K562 (cell line): ENCODE data around the gene MYOZ2. TPM values are rescaled to one million over a fixed set of nuclear protein-coding genes. Genes with fewer than 3 reads are reported as not detected.

Experiments
- C11orf30 ChIP-seq: fragments of 450-650 bp; IDR thresholded peaks from 2 replicates; pipeline ENCODE4 v1.6.1; 2016; ENCODE audit warnings: low read depth, mild to moderate bottlenecking
- CBFA2T3 ChIP-seq: fragments of 450-650 bp; IDR thresholded peaks from 2 replicates; pipeline ENCODE4 v1.6.1; 2017
- CREB1 ChIP-seq, 2 experiments: sonication (generic) in 1 of 2; formaldehyde crosslinking in 1 of 2; IDR thresholded peaks; 2 replicates each; pipeline versions ENCODE4 v1.6.1 to v1.8.0; 2012 to 2022; ENCODE audit warnings: inconsistent platforms in 1 of 2, mild to moderate bottlenecking in 1 of 2, missing genetic modification reagents in 1 of 2, moderate library complexity in 1 of 2
- E2F5 ChIP-seq: sonication (generic); formaldehyde crosslinking; IDR thresholded peaks from 2 replicates; pipeline ENCODE4 v1.8.0; 2022; ENCODE audit warnings: mild to moderate bottlenecking, missing genetic modification reagents
- HNRNPK ChIP-seq: fragments of 200-400 bp; formaldehyde crosslinking; IDR thresholded peaks from one replicate; pipeline ENCODE4 v1.6.1; 2018; ENCODE audit warnings: mild to moderate bottlenecking, low read depth, low read length; ENCODE audit not compliant: poor library complexity, severe bottlenecking
- JUND ChIP-seq, 2 experiments: IDR thresholded peaks; 2 replicates in 1 of 2; 3 replicates in 1 of 2; pipeline ENCODE4 v1.6.1; 2011; ENCODE audit warnings: borderline replicate concordance in 2 of 2, low read depth in 2 of 2, low read length in 2 of 2, improper control_type of control experiment in 1 of 2, missing biosample characterization in 1 of 2, missing genetic modification characterization in 1 of 2, missing genetic modification reagents in 1 of 2
- MECOM ChIP-seq: fragments of 250-450 bp; sonication (Bioruptor Pico); IDR thresholded peaks from 2 replicates; pipeline ENCODE4 v1.8.0; 2022; ENCODE audit warnings: inconsistent platforms
- OTX1 ChIP-seq: fragments of 450-650 bp; formaldehyde crosslinking; IDR thresholded peaks from 2 replicates; pipeline ENCODE4 v1.4.0; 2022; ENCODE audit warnings: mild to moderate bottlenecking
- PTBP1 ChIP-seq: fragments of 200-400 bp; formaldehyde crosslinking; IDR thresholded peaks from 2 replicates; pipeline ENCODE4 v1.6.1; 2017; ENCODE audit warnings: low read depth, low read length
- SAP30 ChIP-seq: fragments of 200-600 bp; sonication (generic); IDR thresholded peaks from 2 replicates; pipeline ENCODE4 v1.6.1; 2012; ENCODE audit warnings: borderline replicate concordance, low read depth, mild to moderate bottlenecking, moderate library complexity, low read length, control low read depth, inconsistent platforms; ENCODE audit not compliant: insufficient read depth, poor library complexity, severe bottlenecking
- SMARCE1 ChIP-seq: fragments of 450-650 bp; IDR thresholded peaks from 2 replicates; pipeline ENCODE4 v1.7.1; 2016; ENCODE audit warnings: mild to moderate bottlenecking
- TAF7 ChIP-seq: fragments of 450-650 bp; IDR thresholded peaks from 2 replicates; pipeline ENCODE4 v1.6.1; 2016; ENCODE audit warnings: missing genetic modification characterization, missing compliant biosample characterization
- ZNF764 ChIP-seq: fragments of 250-450 bp; sonication (Bioruptor Pico); IDR thresholded peaks from 2 replicates; pipeline ENCODE4 v1.4.0; 2020; ENCODE audit warnings: low read depth, mild to moderate bottlenecking, moderate library complexity
- ZNF79 ChIP-seq: fragments of 250-450 bp; sonication (Bioruptor Pico); IDR thresholded peaks from 2 replicates; pipeline ENCODE4 v1.4.0; 2020; ENCODE audit warnings: low read depth, mild to moderate bottlenecking, moderate library complexity
- polyA plus RNA-seq, 8 experiments: library from polyadenylated mRNA; depleted of rRNA in 4 of 8; stranded (reverse) in 5 of 8; unstranded in 3 of 8; fragments of >200 nt; fragmentation: Nextera tagmentation in 2 of 8; fragmentation: Illumina TruSeq in 1 of 8; extraction: Ambion mirVana in 2 of 8; extraction: Trizol in 1 of 8; gene quantifications; 2 replicates each; pipeline versions ENCODE4 v1.2.1 to v1.2.3, GENCODE V29; 2011 to 2014; ENCODE audit warnings: inconsistent platforms in 1 of 8, missing spikeins in 1 of 8
- total RNA-seq, 7 experiments: library from RNA; depleted of rRNA in 6 of 7; stranded (reverse); fragments of >200 nt in 6 of 7; fragmentation: Illumina TruSeq in 2 of 7; extraction: Trizol in 2 of 7; gene quantifications; 2 replicates each; pipeline versions ENCODE4 v1.2.1 to v1.2.3, GENCODE V29; 2011 to 2021; ENCODE audit warnings: low replicate concordance in 1 of 7
- TF ChIP-seq, protein P1 (sequence below): fragments of 200-600 bp; sonication (generic); IDR thresholded peaks from one replicate; pipeline ENCODE4 v1.6.1; 2012; ENCODE audit warnings: mild to moderate bottlenecking, low read depth, low read length, inconsistent platforms
- TF ChIP-seq, protein P2 (sequence below): sonication (generic); formaldehyde crosslinking; IDR thresholded peaks from 2 replicates; pipeline ENCODE4 v1.8.0; 2022; ENCODE audit warnings: missing genetic modification reagents, mild to moderate bottlenecking, borderline replicate concordance

The MYOZ2 gene
- total and polyA plus RNA-seq, 9 of the 15 experiments (the other 6 are each of a cell fraction or from before 2014, with no cell fraction given), result not detected

DNA sequence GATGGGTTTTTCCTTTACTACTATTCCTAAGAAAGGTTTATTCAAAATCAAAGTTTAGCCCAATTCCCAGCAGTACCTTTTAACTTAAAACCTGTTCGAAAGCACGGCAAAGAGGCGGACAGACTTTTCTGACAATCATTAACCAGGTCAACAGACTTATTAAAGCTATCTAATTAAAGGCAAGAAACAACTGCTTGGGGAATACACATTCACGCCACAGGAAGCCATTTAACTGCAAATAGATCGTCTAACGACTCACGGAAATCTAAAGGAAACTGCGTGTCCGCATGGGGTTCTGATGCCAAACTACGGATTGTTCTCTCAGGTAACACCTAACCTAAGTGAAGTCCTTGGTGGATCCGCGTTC, 76.2 kb downstream of the MYOZ2 start (continued):
- TF ChIP-seq, protein P1, sequence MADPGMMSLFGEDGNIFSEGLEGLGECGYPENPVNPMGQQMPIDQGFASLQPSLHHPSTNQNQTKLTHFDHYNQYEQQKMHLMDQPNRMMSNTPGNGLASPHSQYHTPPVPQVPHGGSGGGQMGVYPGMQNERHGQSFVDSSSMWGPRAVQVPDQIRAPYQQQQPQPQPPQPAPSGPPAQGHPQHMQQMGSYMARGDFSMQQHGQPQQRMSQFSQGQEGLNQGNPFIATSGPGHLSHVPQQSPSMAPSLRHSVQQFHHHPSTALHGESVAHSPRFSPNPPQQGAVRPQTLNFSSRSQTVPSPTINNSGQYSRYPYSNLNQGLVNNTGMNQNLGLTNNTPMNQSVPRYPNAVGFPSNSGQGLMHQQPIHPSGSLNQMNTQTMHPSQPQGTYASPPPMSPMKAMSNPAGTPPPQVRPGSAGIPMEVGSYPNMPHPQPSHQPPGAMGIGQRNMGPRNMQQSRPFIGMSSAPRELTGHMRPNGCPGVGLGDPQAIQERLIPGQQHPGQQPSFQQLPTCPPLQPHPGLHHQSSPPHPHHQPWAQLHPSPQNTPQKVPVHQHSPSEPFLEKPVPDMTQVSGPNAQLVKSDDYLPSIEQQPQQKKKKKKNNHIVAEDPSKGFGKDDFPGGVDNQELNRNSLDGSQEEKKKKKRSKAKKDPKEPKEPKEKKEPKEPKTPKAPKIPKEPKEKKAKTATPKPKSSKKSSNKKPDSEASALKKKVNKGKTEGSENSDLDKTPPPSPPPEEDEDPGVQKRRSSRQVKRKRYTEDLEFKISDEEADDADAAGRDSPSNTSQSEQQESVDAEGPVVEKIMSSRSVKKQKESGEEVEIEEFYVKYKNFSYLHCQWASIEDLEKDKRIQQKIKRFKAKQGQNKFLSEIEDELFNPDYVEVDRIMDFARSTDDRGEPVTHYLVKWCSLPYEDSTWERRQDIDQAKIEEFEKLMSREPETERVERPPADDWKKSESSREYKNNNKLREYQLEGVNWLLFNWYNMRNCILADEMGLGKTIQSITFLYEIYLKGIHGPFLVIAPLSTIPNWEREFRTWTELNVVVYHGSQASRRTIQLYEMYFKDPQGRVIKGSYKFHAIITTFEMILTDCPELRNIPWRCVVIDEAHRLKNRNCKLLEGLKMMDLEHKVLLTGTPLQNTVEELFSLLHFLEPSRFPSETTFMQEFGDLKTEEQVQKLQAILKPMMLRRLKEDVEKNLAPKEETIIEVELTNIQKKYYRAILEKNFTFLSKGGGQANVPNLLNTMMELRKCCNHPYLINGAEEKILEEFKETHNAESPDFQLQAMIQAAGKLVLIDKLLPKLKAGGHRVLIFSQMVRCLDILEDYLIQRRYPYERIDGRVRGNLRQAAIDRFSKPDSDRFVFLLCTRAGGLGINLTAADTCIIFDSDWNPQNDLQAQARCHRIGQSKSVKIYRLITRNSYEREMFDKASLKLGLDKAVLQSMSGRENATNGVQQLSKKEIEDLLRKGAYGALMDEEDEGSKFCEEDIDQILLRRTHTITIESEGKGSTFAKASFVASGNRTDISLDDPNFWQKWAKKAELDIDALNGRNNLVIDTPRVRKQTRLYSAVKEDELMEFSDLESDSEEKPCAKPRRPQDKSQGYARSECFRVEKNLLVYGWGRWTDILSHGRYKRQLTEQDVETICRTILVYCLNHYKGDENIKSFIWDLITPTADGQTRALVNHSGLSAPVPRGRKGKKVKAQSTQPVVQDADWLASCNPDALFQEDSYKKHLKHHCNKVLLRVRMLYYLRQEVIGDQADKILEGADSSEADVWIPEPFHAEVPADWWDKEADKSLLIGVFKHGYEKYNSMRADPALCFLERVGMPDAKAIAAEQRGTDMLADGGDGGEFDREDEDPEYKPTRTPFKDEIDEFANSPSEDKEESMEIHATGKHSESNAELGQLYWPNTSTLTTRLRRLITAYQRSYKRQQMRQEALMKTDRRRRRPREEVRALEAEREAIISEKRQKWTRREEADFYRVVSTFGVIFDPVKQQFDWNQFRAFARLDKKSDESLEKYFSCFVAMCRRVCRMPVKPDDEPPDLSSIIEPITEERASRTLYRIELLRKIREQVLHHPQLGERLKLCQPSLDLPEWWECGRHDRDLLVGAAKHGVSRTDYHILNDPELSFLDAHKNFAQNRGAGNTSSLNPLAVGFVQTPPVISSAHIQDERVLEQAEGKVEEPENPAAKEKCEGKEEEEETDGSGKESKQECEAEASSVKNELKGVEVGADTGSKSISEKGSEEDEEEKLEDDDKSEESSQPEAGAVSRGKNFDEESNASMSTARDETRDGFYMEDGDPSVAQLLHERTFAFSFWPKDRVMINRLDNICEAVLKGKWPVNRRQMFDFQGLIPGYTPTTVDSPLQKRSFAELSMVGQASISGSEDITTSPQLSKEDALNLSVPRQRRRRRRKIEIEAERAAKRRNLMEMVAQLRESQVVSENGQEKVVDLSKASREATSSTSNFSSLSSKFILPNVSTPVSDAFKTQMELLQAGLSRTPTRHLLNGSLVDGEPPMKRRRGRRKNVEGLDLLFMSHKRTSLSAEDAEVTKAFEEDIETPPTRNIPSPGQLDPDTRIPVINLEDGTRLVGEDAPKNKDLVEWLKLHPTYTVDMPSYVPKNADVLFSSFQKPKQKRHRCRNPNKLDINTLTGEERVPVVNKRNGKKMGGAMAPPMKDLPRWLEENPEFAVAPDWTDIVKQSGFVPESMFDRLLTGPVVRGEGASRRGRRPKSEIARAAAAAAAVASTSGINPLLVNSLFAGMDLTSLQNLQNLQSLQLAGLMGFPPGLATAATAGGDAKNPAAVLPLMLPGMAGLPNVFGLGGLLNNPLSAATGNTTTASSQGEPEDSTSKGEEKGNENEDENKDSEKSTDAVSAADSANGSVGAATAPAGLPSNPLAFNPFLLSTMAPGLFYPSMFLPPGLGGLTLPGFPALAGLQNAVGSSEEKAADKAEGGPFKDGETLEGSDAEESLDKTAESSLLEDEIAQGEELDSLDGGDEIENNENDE, result no peak
- TF ChIP-seq HNRNPK, result no peak
- no peak for TF ChIP-seq OTX1 (CRISPR knock-in tag)
- TF ChIP-seq SAP30, result no peak
- no peak for TF ChIP-seq TAF7 (tag)
- TF ChIP-seq JUND (IDR thresholded peaks at IDR 0.05; ENCODE audit: borderline replicate concordance, low read depth, low read length), result no peak
- no peak for TF ChIP-seq JUND (tag; IDR thresholded peaks at IDR 0.05; ENCODE audit: borderline replicate concordance, low read depth, low read length)
- no peak for TF ChIP-seq CBFA2T3
- TF ChIP-seq MECOM (CRISPR knock-in tag), result no peak
- TF ChIP-seq, protein P2, sequence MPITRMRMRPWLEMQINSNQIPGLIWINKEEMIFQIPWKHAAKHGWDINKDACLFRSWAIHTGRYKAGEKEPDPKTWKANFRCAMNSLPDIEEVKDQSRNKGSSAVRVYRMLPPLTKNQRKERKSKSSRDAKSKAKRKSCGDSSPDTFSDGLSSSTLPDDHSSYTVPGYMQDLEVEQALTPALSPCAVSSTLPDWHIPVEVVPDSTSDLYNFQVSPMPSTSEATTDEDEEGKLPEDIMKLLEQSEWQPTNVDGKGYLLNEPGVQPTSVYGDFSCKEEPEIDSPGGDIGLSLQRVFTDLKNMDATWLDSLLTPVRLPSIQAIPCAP (CRISPR knock-in tag), result no peak
- TF ChIP-seq ZNF764 (CRISPR knock-in tag), result no peak
- TF ChIP-seq E2F5 (CRISPR knock-in tag), result no peak
- no peak for TF ChIP-seq PTBP1
- TF ChIP-seq CREB1 (IDR thresholded peaks at IDR 0.05), result no peak
- TF ChIP-seq CREB1 (CRISPR knock-in tag; IDR thresholded peaks at IDR 0.05), result no peak
- TF ChIP-seq SMARCE1, result no peak
- TF ChIP-seq ZNF79 (CRISPR knock-in tag), result no peak
- TF ChIP-seq C11orf30, result no peak
